ENCODE measurements around the gene TMEFF2.
"Not testable (repeated sequence)": the region's sequence is repeated elsewhere in the genome, so short reads cannot be mapped to it uniquely, and the experiment has no call there.

Gene TMEFF2

GRCh38 chr2:191931329-191931728 is 263.4 kb downstream of the TMEFF2 start:
- no peak for DNase-seq (ENCODE audit: low read depth)

DNA sequence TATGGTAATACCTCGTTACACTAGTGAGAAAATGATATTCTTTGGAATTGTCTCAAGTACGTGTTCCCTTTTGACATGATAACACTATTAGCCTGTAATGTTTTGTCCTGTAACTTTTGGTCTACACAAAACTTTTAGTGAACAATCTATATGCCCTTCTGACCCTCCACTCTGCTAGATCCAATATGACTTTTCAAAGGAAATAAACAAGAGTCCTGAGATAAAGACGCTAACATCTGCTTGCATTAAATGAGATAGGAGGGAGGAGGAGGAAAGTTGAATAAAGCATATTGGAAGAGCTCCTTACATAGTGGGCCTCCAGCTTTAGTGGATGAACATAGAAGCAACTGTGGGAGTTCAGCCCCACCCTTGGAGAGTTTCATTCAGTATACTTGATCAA is 264.5 kb downstream of the TMEFF2 start:
- DNase-seq (ENCODE audit: low read depth), result no peak

- no peak for DNase-seq (ENCODE audit: low read depth)
Measured at GRCh38 chr2:191929288-191929687, 265.4 kb downstream of the TMEFF2 start.

- DNase-seq (ENCODE audit: low read depth), result no peak
Measured at GRCh38 chr2:191927991-191928390, 266.7 kb downstream of the TMEFF2 start.

DNA sequence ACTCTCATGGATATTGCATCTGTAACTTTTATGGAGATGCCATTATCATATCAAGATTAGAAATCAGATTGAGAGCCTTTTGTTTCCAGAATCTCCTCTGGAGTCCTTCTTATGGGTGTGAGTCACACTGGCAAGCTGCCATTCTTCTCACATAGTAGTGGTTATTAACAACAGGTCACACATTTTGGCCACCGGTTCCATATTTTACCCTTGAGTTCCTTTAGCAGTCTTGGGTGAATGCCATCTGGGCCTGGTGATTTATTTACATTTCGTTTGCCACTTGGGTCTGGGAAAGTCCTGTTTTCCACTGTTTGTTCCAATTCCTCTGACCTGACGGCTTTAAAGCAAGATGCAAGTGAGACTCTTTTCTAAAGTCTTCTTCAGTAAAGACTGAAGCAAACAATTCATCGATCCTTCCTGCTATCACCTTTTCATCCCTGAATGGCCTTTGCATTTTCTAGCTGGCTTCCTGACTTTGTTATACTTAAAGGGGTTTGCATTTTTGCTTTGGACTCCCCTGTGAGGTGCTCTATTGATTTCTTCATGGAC is 267.3 kb downstream of the TMEFF2 start:
- no peak for DNase-seq (ENCODE audit: low read depth)

GRCh38 chr2:191926671-191927070 is 268.1 kb downstream of the TMEFF2 start:
- no peak for DNase-seq (ENCODE audit: low read depth)

DNA sequence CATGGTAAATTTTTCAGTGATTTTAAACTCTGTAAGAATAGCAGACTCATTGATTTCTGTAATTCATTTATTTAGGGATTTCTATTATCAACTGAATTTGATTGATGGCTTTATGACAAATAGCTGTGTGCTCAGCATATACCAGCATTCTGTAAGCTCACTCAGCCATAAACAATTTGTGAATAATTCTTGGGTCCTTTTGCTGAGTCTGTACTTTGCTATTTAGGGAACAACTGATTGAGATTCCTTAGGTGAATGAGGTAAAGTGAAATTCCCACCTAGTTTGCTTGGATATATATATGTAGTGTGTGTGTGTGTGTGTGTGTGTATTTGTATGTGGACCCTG is 271.1 kb downstream of the TMEFF2 start:
- no peak for DNase-seq (ENCODE audit: low read depth)

DNA sequence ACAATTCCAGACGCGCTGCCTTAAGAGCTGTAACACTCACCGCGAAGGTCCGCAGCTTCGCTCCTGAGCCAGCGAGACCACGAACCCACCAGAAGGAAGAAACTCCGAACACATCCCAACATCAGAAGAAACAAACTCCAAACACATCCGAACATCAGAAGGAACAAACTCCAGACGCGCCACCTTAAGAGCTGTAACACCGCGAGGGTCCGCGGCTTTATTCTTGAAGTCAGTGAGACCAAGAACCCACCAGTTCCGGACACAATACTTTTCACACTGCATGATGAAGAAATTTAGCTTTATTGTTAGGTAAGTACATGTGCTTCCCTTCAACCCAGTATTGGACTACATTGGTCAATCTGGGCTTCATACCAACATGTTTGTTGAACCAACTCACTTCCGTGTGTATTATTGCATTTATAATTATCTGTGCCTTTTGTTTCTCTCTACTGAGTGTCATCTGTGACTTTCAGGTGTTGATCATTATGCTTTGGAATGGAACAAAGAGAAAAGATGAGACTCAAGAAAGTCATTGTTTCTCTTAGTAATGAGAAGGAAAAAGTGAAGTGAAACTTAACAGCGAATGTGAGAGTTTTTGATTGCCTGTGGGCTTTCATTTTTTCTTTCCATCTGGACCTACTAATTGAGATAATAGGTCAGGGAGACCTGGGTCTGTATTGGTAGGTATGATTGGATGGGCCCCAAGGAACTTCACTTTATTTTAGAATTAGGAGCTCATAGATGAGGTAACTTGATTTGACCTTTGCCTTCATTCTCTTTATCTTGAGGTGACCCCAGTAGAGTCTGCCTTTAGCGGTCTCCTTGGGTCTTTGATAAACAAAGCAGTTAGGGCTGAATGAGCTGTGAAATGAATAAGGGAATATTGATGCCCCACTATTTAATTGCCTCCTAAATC is 271.7 kb downstream of the TMEFF2 start:
- no peak for DNase-seq (ENCODE audit: low read depth)

GRCh38 chr2:191921650-191922049 is 273.1 kb downstream of the TMEFF2 start:
- not testable (repeated sequence) for DNase-seq (ENCODE audit: low read depth)

DNA sequence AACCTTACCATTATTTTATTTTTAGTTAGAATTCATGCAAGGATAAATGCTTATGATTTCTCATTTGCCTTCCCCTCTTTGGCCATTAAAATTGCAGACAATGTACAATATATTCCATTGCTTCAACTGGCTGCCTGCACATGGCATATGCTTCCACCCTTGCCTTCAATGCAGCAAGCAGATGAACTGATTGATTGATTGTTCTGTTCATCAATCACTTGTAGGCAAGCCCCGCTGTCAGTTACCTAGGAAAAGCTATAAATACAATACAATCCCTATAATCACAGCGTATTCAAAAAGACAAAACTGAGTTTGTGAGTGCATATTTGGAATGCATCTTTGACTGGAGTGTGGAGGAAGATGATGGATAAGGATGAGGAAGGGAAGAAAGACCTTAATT is 274.2 kb downstream of the TMEFF2 start:
- DNase-seq (ENCODE audit: low read depth), result no peak

DNA sequence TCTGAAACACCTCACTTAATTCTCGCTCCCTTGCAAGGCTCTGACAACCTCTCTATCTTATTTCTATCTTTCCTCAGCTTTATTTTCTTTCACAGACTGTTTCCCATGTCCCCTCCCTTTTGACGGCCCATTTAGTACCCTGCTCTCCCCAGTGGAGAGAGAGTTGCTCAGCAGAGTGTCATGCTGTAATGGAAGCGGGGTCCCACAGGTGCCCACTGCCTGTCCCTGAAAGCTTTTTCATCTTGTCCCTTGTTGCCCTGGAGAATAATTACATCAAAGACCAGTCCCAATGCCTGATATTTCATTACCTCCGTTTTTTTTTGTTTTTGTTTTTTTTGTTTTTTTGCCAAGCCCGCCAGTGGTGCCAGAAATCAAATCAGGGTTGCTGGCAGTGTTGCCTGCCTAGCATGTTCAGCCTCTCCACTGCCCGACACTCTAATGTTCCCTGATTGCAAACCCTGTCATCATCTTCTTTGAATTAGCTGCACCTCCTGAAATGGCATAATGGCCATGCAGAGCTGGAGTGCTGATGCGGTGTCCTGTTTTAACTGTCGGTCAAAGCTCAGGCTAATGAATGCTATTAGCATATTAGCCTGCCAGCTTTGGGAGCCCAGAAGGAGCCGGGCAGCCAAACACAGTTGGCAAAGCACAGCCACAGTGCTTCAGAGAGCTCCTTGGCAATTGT is 276.6 kb downstream of the TMEFF2 start:
- DNase-seq (ENCODE audit: low read depth), result no peak

GRCh38 chr2:191917430-191917881 is 277.3 kb downstream of the TMEFF2 start:
- DNase-seq (ENCODE audit: low read depth), result no peak

GRCh38 chr2:191916826-191917225 is 277.9 kb downstream of the TMEFF2 start:
- DNase-seq (ENCODE audit: low read depth), result no peak

- DNase-seq (ENCODE audit: low read depth), result no peak
Measured at GRCh38 chr2:191915750-191916149, 279.0 kb downstream of the TMEFF2 start.

DNA sequence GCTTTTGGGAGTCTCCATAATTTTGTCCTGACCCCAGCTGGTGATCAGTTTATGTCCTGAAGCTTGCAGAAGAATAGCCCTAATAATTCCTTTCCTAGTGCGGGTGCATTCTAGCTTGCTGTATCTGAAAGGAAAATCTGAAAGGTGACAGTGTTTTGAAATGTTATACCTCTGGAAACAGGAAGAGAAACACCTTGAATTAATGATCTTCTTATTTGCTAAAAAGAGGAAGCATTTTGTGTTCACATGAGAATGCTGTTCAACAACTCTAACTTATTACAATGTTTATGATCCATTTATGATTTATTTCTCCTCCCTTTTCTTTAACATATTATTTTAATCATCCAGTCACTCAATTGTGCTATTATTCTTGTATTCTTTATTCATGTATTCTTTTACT is 280.9 kb downstream of the TMEFF2 start:
- no peak for DNase-seq (ENCODE audit: low read depth)

- no peak for DNase-seq (ENCODE audit: low read depth)
Measured at GRCh38 chr2:191912764-191913163, 282.0 kb downstream of the TMEFF2 start.

DNA sequence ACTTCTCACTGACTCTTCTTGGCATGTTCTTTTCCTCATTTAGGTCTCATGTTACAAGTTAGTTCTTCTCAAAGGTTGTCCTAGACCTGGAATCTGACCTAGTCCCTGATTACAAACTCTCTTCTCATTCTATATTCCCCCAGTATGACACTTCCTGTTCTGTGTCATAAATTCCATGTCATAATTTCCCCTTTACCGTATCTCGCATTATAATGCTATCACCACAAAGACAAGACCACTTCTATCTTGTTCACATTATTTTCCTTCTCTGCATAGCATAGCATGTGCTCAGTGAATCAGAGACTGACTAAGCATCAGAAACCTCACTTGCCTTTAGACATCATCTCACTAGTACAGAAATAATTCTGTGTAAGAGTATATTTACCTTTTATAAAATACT is 284.2 kb downstream of the TMEFF2 start:
- DNase-seq (ENCODE audit: low read depth), result no peak

- DNase-seq (ENCODE audit: low read depth), result no peak
Measured at GRCh38 chr2:191908874-191909273, 285.9 kb downstream of the TMEFF2 start.

DNA sequence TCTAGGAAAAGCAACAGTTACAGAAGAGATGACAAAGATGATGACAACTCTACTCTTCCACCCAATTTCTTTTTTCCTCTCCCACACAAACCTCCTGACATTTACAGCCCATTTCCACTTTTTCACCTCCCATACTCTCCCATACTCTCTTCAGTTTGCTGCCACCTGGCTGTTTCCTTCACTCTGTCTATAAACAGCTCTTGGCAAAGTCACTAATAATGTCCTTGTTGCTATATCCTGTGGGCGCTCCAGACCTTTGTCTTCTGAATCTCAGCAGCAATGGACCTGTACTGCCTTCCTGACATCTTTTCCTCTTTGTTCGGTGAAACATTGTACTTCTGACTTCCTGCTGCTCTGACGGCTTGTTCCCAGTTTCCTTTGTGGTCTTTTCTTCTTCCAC is 287.2 kb downstream of the TMEFF2 start:
- DNase-seq (ENCODE audit: low read depth), result no peak

GRCh38 chr2:191907091-191907490 is 287.6 kb downstream of the TMEFF2 start:
- no peak for DNase-seq (ENCODE audit: low read depth)

DNA sequence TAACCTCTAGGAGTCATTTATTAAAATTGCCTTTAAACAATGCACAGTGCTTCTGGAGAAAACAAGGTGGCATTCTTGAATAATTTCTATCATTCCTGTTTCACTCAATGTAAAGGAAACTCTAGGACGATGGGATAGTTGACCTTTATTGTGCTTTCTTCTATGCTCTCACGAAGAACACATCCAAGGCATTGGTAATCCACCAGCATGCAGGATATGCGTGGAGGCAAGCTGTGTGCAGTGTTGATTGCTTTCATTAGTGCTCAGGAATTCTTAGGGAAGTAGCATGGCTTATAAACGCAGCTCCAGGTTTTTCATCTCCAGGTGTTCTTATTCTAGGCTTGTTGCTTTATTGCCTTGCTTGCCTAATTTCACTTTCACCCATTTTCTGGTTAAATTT is 289.4 kb downstream of the TMEFF2 start:
- DNase-seq (ENCODE audit: low read depth), result no peak

DNA sequence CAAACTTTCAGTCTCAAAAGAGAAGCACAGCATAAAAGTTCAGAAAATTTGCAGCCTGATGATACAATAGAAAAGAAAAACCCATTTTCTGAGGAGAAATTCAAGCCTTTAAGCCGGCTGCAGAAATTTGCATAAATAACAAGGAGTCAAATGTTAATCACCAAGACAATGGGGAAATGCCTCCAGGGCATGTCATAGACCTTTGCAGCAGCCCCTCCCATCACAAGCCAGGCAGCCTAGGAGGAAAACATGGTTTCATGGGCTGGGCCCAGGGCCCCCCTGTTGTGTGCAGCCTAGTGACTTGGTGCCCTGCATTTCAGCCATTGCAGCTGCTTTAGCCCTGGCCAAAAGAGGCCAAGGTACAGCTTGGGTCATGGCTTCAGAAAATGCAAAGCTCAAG is 293.7 kb downstream of the TMEFF2 start:
- DNase-seq (ENCODE audit: low read depth), result no peak

DNA sequence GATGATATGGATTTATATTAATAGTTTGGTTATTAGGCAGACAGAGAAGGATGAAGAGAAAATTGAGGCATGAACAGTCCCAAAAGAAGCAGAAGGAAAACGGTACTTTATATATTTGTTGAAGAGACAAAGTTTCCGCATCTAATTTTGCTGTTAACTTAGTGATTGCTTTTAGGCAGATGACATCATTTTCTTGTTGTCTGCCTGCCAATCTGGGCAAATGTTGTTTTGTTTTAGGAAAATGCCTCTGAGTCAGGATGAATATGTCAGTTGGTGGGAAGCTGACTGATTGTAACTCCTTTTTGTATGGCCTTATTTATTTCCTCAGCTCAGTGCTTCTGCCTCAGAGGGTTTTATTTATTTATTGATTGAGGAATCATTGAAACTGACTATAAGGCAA is 295.3 kb downstream of the TMEFF2 start:
- no peak for DNase-seq (ENCODE audit: low read depth)
